ENCODE measurements around the gene WRAP53.
A peak's percentile ranks its signal among the peaks of the same experiment; 100 is the strongest.

WRAP53 gene

GRCh38 chr17:7709031-7709430, 20.8 kb downstream of the WRAP53 start:
- no peak for DNase-seq (ENCODE audit: low spot score)

DNA sequence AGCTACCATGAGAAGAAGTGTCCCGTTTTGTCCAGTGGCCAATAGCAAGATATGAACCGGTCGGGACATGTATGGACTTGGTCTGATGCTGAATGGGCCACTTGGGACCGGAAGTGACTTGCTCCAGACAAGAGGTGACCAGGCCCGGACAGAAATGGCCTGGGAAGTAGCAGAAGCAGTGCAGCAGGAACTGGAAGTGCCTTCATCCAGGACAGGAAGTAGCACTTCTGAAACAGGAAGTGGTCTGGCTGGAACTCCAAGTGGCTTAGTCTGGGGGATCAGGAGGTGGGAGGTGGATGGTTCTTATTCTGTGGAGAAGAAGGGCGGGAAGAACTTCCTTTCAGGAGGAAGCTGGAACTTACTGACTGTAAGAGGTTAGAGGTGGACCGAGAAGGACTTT, 22.0 kb downstream of the WRAP53 start:
- DNase-seq (ENCODE audit: low spot score) = no peak

- no peak for DNase-seq (ENCODE audit: low spot score)
Measured at GRCh38 chr17:7711051-7711755, 22.9 kb downstream of the WRAP53 start.

- DNase-seq (ENCODE audit: low spot score) = no peak
Measured at GRCh38 chr17:7712111-7712771, 24.0 kb downstream of the WRAP53 start.

- no peak for DNase-seq (ENCODE audit: low spot score)
Measured at GRCh38 chr17:7713782-7714181, 25.5 kb downstream of the WRAP53 start.

DNA sequence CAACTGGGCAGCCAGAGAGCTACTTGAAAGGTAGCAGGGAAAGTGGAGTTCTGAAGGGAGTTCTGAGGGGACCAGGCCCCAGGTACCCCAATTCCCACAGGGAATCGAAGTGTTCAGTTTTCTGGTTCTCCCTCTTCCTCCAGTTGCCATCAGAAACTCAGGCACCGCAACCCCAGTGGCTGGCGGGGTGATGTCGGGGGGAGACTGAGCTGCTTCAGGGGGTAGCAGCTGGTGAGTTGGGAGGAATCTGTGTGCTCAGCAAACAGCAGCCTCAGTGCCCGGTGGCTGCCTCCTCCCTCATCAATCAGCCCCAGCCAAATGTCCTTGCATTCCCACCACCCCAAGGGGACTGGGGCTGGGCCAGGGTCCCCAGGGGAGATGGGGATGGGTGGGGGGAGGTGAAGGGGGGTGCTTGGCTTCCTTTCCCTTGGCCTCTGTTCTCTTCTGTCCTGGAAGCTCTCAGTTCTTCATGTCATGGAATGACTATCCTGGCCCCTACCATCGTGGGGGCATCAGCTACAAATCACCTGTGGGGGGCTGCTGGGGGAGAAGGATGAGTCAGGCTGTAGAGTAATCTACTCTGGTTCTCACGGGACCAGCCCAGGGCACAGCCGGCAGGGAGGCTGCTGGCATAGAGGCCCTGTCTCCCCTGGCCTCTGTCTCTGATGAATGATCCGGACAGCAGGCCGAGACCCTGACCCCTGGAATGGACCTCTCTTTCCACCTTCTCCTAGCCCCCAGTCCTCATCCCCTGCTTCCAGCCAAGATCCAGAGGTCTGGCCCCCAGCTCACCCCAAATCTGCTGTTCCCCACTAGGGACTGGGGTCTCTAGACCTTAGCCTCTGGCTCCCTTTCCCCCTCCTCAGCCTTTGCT, 26.7 kb downstream of the WRAP53 start:
- DNase-seq (ENCODE audit: low spot score) = no peak

- no peak for DNase-seq (ENCODE audit: low spot score)
Measured at GRCh38 chr17:7715936-7716886, 27.9 kb downstream of the WRAP53 start.

DNA sequence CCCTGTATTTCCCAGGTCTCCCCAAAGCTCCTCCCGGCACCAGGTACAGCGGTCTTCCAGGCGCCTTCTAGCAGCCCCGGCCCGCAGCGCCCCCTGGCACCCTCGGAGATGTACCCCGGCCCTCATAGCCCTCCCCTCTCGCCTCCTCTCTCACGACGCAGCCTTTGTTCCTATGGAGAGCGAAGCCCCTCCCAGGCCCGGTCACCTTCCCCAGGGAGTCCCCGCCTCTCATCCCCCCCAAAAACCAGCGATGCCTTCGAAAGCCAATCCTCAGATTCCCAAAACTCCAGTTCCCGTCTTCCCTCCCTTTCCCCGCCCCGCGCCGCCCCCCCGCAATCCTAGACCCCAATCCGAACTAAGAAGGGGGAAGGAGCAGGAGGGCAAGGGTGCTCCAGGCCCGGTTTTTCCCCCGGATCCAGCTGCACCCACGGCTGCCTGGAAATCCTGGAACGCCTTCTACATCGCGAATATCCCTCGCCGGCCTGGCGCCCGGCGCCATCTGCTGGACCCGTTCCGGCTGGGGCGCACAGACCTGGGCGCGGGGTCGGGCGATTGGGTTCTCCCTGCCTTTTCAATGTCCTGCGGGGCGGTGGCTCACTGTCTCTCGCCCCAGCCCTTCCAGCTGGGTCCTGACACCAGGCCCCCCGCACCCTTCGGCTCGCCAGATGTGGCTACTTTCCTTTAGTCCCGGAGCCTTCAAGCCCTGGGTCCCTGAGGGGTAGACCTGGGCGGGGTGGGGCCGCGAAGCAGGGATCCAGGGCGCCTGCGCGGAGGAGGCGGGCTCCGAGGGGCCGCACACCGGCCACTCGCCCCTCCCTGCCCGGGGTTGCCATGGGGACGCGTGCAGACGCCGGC, 28.9 kb downstream of the WRAP53 start, which contains the start of gene DNAH2:
Gene DNAH2 (plus strand): TSS at position 844 of the 855 bp plus-strand sequence. CDS start 1,991 bp downstream, outside the sequence.
- DNase-seq (ENCODE audit: low spot score) = peak; percentile 83

- peak; percentile 56 for DNase-seq (ENCODE audit: low spot score)
Measured at GRCh38 chr17:7717756-7718350, 29.6 kb downstream of the WRAP53 start.

- no peak for DNase-seq (ENCODE audit: low spot score)
Measured at GRCh38 chr17:7719661-7720060, 31.4 kb downstream of the WRAP53 start.

- peak; percentile 46 for DNase-seq (ENCODE audit: low spot score)
Measured at GRCh38 chr17:7720125-7720524, 31.8 kb downstream of the WRAP53 start.

DNA sequence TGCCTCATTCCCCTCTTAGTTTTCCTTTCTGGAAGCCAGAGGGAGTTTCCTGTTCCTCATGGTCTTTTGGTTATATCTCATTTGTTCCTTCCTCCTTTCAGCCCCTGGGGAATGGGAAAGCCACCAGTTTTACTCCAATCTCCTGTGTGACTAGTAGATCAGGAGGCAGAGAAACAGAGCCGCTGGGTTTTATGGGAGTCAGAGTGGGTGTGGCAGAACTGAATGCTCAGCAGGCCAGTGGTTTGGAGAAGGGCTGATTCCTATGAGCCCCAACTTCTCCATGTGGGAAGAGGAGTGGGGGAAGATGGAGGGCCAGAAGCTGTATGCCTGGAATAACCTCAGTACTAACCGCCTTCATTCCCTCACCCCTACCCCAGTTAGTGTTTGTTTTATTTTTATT, 33.3 kb downstream of the WRAP53 start:
- DNase-seq (ENCODE audit: low spot score) = no peak

DNA sequence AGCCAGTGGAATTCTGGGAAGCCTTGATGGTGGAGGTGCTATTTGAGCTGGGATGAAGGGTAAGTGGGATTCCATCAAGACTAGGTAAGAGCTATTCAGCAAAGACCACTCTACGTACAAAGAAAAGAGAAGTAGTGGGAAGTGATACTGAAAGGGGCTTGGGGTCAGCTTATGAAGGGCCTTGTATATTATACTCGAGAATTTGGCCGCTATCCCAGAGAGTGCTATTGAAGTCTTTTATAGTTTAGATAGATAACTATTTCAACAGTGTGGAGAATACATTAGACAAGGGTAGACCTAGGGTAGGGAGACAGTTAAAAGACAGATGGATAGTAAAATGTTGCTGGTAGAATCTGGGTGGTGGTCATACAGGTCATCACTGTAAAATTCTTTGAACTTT, 39.6 kb downstream of the WRAP53 start:
- DNase-seq (ENCODE audit: low spot score) = no peak

- no peak for DNase-seq (ENCODE audit: low spot score)
Measured at GRCh38 chr17:7729816-7730215, 41.5 kb downstream of the WRAP53 start.

DNA sequence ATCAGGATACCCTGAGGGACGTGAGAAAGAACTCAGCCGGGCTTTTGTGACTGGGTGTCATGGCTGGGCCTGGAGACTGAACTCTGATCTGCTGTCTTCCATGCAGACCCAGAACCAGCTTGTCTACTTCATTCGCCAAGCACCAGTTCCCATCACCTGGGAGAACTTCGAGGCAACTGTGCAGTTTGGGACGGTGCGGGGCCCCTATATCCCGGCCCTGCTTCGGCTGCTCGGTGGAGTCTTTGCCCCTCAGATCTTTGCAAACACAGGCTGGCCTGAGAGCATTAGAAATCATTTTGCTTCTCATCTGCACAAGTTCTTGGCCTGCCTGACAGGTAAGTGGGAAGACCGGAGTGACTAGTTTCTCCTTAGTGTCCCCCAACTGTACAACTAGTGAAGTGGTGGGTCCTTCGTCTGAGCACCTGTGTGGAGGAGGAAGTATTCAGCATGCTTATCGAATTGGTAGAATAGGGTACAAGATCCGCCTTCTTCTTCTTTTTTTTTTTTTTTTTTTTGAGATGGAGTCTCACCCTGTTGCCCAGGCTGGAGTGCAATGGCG, 44.8 kb downstream of the WRAP53 start:
- DNase-seq (ENCODE audit: low spot score) = no peak

- DNase-seq (ENCODE audit: low spot score) = no peak
Measured at GRCh38 chr17:7737601-7738000, 49.3 kb downstream of the WRAP53 start.

DNA sequence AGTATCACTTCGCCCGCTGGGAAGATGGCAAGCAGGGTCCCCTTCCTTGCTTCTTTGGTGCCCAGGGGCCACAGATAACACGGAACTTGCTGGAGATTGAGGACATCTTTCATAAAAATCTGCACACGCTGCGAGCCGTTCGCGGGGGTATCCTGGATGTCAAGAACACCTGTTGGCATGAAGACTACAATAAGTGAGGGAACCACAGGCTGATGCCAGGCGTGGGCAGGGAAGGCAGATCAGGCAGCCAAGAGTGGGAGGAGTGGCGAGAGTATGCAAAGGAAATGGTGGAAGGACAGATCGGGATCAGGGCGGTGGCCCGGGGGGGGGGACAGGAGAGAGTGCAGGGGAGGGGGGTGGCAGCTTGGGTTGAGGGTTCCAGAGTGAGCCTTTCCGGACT, 51.5 kb downstream of the WRAP53 start:
- DNase-seq (ENCODE audit: low spot score) = no peak

DNA sequence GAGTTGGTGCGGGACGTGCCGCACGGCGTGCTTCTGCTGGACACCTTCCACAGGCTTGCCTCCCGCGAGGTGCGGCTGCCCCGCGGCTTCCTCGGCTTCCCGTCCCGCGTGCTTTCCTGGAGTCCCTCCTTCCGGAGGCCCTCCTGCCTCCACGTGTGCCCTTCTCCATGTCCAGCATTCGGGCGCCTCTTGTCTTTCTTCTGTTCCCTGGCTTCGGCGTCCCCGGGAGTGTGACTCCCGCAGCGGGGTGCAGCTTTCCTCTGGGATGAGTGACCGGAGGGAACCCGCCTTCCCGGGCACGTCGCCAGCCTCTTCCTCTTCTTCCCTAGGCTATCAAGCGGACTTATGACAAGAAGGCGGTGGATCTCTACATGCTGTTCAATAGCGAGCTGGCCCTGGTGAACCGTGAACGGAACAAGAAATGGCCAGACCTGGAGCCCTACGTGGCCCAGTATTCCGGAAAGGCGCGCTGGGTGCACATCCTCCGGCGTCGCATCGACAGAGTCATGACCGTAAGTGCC, 52.3 kb downstream of the WRAP53 start:
- DNase-seq (ENCODE audit: low spot score) = no peak

DNA sequence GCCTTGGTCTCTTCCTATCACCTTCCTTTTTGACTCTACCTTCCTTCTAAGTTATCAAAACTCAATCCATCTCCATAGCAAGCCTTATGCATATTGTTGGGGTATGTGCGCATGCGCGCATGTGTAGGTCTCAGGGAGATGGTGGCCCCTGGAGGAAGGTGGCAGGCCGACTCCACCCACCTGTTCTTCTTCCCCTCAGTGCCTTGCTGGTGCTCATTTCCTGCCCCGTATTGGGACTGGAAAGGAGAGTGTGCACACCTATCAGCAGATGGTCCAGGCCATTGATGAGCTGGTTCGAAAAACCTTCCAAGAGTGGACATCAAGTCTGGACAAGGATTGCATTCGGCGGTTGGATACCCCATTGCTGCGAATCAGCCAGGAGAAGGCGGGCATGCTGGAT, 54.5 kb downstream of the WRAP53 start:
- no peak for DNase-seq (ENCODE audit: low spot score)

DNA sequence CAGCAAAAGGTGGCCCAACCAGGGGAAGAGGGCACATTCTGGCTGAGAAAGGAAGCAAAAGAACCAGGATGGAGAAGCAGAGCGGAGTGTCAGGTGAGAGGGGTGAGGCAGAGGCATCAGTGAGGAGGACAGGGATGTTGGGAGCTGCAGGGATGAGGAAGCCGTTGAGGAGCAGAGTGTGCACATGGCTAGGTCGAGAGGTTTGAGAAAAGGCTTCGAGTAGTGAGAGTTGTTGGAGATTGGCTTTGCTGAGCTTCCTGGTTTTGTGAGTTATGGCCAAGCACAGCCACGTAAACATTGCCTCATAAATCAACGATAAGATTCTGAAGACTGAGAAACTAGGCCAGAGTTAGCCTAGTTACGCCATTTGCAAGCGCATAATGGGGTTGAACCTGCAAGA, 56.1 kb downstream of the WRAP53 start:
- DNase-seq (ENCODE audit: low spot score) = no peak

All from Ammon's horn (tissue), 1 donor.